BJ (cell line): ENCODE measurements around the gene LRRC58. TPM values are rescaled to one million over a fixed set of nuclear protein-coding genes. Genes with fewer than 3 reads are reported as not detected.

ENCODE experiments used
- CTCF ChIA-PET: fragments of 350-600 bp; formaldehyde crosslinking; extraction: SDS; loops from one replicate; lab custom pipeline; 2021; ENCODE audit warnings: antibody characterized with exemption, inconsistent platforms; lab: Yijun Ruan, JAX
- POLR2A ChIA-PET: fragments of 300-600 bp; sonication (Branson Sonifier 250); formaldehyde crosslinking; extraction: SDS; loops from one replicate; lab custom pipeline; 2021; ENCODE audit warnings: antibody characterized with exemption; lab: Charles Lee
- DNase-seq: peaks from one replicate; pipeline ENCODE4 v3.0.0-alpha.2; 2011; ENCODE audit warnings: low read depth
- H3K27me3 ChIP-seq: 2 replicates; pipeline ENCODE4 v1.6.0; 2011; ENCODE audit warnings: low read length; ENCODE audit not compliant: control insufficient read depth, insufficient read depth
- H3K36me3 ChIP-seq: 2 replicates; pipeline ENCODE4 v1.5.1; 2011; ENCODE audit warnings: low read length; ENCODE audit not compliant: control insufficient read depth, insufficient read depth
- H3K4me3 ChIP-seq: 2 replicates; pipeline ENCODE4 v1.5.1; 2011; ENCODE audit warnings: low read depth, mild to moderate bottlenecking, control low read depth, low read length
- CTCF ChIP-seq: IDR thresholded peaks from 2 replicates; pipeline ENCODE4 v1.5.1; 2011; ENCODE audit warnings: low read depth, mild to moderate bottlenecking, control low read depth, inconsistent platforms, low read length, moderate library complexity; ENCODE audit not compliant: insufficient read depth
- polyA plus RNA-seq: library from polyadenylated mRNA; depleted of rRNA; stranded (reverse); fragments of >200 nt; gene quantifications from 2 replicates; pipeline ENCODE4 v1.2.3, GENCODE V29; 2011

LRRC58 gene
- polyA plus RNA-seq, 1 experiment = 6.3 TPM

- ChIA-PET POLR2A (no interaction called here), CTCF (no interaction called here)
- Histone ChIP-seq H3K36me3 (no peaks in the 10 kb centered on the region; the same call in 1 of the 2 replicates), H3K27me3 (no peaks in the 10 kb centered on the region), H3K4me3 (no peak overlapping the region)
- no peak for TF ChIP-seq CTCF
- no peak for DNase-seq
These were observed 7.4 kb downstream of the LRRC58 start for GRCh38 chr3:120341658-120342346.

- DNase-seq = no peak
- Histone ChIP-seq H3K27me3 (no peaks in the 10 kb centered on the region), H3K36me3 (no peaks in the 10 kb centered on the region; the same call in 1 of the 2 replicates), H3K4me3 (no peak overlapping the region)
- ChIA-PET POLR2A (no interaction called here), CTCF (no interaction called here)
- no peak for TF ChIP-seq CTCF
These were observed 9.8 kb downstream of the LRRC58 start for GRCh38 chr3:120339362-120339761.

- no peaks in the 10 kb centered on the region; the same call in 1 of the 2 replicates for H3K36me3 ChIP-seq
- CTCF ChIA-PET = no interaction called here
- no peaks in the 10 kb centered on the region for H3K27me3 ChIP-seq
- POLR2A ChIA-PET = no interaction called here
- DNase-seq = no peak
- H3K4me3 ChIP-seq = no peak overlapping the region
- no peak for TF ChIP-seq CTCF
These were observed 10.6 kb downstream of the LRRC58 start for GRCh38 chr3:120338517-120338916.

- ChIA-PET CTCF (no interaction called here), POLR2A (no interaction called here)
- H3K27me3 ChIP-seq = no peaks in the 10 kb centered on the region
- no peak for TF ChIP-seq CTCF
- no peak for DNase-seq
- H3K4me3 ChIP-seq = no peak overlapping the region
- no peaks in the 10 kb centered on the region for H3K36me3 ChIP-seq
These were observed 16.5 kb downstream of the LRRC58 start for GRCh38 chr3:120332646-120333045.

- H3K4me3 ChIP-seq = no peak overlapping the region
- DNase-seq = no peak
- POLR2A ChIA-PET = no interaction called here
These were observed 18.1 kb downstream of the LRRC58 start for GRCh38 chr3:120331076-120331475.

More at GRCh38 chr3:120331076-120331475, 18.1 kb downstream of the LRRC58 start:
- CTCF ChIA-PET = no interaction called here
- Histone ChIP-seq H3K36me3 (no peaks in the 10 kb centered on the region), H3K27me3 (no peaks in the 10 kb centered on the region)
- no peak for TF ChIP-seq CTCF
